ENCODE data around the gene CD99L2.

CD99L2 gene

DNA sequence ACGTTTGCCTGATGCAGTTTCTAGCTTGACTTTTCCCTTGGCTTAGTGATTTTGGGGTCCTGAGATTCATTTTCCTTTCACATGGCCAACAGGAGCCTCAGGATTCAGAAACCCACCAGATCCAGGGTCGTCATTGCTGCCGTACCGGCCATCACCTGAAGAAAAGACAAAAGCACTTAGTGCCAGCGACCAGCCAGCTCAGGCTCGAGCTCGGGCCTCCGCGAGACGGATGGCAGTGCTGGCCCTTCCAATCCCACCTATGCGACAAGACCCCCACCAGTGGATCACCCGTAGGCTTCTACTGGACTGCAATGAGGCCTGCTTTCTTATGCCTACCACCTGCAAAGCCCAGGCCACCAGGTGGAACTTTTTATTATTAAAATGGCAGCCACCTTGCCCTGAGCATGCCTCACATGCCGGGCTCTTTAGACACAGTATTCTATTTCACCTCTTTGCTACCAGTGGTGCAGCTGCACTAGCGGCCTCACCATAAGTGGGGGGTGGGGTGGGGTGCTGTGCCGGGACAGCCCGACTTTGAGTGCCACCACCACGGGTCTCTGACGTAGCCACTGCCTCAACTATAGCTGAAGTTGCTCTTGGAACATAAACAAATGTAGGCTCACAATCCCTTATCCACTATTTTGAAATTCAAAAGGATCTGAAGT, 121.0 kb downstream of the CD99L2 start:
- FAIRE-seq, result no peak

DNA sequence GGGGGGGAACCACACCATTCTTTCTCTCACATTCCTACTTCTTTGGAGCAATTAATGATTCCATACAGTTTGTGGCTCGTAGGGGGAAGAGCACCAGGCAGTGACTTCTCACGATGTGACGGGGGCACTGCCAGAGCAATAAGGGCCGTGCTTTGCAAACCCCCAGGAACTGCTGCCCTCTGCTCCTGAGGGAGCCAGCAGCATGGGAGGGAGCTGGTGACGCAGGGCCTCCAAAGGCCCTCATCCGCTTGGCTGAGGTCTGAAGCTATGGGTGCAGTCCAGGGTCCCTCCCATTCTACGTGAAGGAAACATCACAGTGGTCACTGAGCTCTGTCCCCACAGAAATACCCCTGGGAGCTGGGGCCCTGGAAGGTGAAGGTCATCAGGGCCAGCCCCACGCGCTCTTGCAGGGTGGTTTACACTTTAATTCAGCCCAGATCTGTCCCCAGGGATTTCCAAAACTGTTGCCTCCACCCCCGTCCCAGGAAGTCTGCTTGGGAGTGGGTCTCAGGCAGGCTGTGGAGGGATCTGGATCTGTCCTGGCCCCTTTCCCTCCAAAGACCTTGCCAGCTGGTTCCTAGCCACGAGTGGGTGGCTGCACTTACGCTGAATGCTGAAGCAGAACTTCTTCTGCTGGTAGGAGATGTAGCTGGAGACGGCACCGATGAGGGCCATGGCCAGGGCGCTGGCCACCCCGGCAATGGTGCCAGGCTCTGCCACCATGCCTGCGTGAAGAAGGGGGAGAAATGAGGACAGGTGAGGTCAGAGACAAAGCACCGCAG, 122.7 kb downstream of the CD99L2 start:
- no peak for FAIRE-seq

DNA sequence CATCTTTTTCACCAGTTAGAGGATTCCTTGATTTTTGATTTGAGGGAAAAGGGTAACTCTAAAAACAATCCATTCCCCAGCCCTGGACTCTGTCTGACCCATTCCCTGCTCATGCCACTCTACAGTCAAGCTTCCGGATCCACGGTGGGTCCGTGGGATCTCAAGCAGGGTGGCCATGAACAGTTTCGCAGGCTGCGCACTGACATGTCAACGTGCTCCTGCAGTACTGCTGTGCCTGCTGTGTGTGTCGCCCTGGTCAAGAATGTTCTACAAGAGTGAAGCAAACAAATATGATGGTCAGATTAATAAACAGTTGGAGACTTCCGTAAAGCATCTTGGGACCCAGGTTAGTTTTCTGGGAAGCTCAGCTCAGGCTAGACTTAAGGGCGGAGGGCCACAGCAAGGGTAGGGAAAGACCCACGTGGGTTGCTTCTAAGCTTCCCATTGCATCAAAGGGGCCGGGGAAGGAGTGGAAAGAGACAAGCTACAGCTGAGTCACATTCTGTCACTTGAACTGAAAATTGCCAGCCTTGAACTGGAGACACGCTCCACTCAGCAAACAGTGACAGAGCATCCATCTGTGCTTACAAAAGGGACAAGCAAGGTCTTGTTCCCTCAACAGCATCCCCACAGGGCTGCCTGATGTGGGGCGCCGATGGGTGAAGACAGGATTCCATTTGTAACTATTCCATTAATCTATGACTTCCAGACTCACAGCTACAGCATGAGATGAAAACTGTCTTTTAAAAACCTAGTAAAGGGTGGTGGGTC, 123.5 kb downstream of the CD99L2 start:
- no peak for FAIRE-seq

DNA sequence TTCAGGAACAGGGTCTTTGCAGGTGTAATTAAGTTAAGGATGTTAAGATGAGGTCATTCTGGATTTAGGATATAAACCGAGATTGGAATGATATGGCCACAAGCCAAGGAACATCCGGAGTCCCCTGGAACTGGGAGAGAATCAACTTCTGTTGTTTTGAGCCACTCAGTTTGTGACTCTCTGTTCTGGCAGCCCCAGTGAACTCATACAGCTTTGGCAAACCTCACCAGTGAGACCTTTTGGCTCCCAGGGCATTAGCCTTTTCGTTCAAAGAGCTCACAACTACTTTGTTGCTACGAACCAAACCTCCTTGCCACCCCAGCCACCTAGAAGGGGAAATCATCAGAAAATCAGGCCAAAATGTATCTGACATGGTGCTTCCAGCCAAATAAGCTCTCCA, 124.8 kb downstream of the CD99L2 start:
- no peak for FAIRE-seq

DNA sequence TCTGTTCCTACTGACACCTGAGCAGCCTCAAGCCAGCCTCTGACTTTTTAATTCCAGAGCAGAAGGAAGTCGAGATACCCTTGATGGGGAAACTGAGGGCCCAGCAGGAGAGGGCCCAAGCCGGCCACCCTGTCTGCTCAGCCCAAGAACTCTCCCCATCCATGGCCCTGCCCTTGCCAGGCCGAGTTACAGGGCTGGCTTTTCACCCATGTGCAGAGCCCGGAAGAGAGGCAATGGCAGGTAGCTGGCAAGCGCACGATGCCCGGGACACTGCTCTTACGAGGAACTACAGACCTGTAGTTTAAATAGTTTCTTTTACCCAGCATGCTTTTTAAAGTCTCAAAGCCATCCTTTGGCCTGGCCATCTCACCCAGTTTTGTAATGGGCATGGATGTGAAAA, 125.4 kb downstream of the CD99L2 start:
- no peak for FAIRE-seq

DNA sequence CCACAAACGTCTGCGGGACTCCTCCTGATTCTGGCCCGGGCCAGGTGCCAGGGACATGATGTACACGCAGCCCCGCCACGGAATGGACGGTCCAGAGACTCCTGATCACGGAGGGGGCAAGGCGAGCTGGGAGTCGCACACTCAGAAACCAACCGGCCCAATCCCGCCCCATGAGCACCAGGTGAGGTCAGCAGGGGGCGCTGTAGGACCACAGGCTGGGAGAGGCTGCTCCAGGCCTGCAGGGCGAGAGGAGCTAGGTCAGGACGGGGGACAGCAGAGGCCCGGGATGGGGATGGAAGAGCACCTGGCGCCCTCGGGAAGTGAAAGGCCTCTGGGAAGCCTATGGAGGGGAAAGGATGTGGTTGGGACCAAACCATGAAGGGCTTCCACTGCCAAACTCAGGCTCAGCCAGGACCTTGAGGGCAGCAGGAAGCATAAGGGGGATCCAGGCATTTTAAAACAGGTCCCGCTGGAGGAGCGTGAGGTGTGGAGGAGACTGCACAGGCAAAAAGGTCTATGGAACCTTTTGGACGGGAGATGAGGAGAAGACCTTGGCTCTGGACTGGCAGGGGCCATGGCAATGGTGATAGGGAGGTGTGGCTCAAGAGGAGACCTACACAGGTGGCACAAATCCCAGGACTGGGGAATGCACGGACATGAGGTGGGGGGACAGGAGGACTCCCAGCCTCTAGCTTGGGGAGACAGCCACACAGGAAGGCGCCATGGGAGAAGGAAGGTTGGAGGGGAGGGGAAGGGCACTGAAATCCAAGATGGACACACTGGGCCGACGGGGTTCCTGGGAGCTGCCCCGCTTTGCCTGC, 126.1 kb downstream of the CD99L2 start:
- no peak for FAIRE-seq

DNA sequence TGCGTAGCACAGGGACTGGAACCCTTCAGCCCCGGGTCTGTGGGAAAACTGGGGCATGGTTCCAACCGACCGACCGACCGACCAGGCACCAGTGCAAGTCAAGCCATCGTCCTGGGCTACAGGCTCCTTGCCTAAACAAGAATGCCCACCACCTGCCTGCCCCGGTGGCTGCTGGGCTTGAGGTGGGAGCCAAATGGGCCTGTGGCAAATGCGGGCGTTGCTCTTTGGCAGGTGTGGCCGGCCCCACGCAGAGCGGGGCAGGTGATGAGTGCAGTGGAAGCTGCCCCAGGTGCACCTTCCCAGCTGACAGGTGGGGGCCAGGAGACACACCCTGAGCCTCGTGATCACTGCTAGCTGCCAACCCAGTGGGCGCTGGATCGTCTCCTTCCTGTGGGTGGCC, 127.4 kb downstream of the CD99L2 start:
- FAIRE-seq, result no peak

DNA sequence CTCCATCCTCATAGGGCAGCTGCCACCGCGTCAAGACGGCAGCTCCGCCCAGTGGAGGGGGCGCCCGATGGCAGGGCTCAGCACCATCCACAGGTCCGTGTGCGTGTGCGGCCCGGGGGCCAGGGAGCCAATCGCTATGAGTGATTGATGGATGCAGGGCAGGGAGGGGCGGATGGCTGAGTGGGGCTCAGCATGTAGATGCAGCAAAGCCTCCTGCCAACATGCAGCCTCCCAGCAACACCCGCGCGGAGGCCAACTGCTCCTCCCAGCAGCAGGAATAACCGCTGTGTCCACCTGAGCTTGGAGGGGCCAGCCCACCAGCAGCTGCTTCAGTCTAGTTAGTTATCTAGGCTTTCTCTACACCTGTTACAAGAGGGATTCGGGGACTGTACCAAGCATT, 127.8 kb downstream of the CD99L2 start:
- no peak for FAIRE-seq

DNA sequence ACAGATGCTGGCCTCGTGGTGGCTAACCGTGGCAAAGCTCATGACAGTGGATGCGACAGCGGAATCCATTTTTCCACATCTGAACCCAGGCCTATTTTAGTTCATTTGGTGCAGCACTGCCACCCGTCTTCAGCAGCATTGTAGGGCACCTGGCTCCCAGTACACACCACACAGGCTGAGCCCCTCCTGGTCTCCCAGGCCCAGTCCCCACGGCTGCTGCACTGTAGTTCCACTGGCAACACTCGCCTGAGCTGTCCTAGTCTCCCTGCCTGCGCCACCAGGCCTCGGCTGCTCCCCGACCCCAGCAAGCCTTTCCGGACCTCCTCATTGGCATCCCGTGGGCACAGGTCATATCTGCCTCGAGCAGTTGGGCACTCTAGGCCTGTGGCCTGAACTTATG, 129.1 kb downstream of the CD99L2 start:
- FAIRE-seq, result no peak

DNA sequence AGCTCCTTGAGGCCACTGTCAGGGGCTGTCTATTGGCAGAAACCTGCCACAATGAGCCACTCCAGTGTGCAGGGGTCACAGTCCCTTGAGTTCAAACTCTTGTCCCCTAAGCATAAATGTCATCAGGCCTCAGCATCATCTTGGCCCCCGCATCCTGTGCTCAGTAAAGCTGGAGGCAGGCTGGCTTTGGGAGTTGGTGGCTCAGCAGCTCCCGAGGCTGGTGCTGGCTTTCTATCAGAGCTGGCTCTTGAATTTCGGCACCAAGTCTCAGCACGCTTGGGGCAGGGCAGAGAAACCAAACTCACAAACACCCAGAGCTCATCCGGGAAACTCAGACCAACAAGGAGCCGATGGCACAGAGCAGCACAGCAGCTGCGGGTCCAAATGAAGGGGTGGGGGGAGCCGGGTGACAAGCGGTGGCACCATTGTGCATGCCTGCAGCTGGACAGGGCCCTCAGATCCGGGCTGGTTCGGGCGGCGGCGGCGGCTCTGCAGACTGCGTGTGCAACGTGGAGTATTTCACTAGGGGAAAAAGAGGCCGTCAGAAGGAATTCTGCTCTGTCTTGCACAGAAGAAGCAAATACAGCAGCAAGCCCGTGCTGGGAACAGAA, 129.8 kb downstream of the CD99L2 start:
- FAIRE-seq, result no peak

DNA sequence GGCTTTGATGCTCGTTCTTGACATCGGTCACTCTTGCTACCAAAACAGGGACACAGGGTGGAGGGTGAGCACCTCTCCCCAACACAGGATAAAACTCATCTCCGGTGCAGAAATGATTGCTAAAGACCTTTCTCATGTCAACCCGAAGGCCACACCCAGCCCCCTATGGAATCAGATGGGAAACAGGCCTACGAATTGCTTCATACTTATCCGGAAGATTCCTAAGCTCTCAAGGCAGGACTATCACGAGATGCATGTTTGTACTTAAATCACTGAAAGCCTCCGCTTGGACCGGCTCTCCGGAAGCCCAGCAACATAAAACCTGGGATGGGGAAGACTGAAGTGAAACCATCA, 130.4 kb downstream of the CD99L2 start:
- no peak for FAIRE-seq

DNA sequence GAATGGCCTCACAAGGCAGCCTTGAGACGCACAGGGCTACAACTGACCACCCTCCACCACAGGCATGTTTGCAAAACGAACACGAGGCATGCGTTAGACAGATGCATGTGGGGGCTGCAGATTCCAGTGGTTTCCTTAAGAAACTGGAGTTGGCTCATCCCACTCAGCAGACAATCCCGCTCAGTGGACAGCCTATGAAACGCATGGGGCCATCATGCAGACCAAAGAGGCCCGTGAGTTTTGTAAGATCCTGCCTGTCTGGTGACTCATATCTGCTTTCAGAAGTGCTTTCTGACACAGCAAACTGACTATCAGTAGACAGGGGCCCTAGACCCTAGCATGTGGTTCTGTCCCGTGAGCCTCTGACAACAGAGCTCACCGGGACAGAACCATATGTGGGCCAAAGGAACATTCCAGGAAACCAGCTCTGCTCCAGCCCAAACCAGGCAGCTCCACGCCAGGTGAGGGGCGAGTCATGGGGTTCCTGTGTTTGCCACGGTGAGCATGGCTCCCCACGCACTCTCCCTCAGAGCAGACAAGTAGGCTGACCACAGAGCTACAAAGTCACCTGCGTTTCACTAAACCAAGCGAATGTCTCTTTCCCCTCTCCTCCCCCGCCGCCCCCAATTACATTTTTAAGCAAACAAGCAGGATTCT, 130.9 kb downstream of the CD99L2 start:
- no peak for FAIRE-seq

DNA sequence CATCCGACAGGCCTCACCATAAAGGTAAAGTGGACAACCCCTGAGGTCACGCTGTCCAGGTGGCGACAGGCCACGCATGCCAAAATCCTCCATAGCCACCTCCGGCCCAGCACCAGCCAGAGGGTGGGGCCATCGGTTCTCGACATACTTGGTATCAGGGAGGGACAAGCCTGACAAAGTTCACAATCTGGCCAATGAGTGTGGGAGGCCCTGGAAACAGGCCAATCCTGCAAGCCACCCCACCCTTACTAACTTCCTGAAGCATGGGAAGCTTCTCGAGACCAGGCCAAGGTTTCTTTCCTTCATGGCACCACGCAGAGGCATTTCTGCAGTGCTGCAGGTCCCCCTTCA, 131.4 kb downstream of the CD99L2 start:
- FAIRE-seq, result no peak

DNA sequence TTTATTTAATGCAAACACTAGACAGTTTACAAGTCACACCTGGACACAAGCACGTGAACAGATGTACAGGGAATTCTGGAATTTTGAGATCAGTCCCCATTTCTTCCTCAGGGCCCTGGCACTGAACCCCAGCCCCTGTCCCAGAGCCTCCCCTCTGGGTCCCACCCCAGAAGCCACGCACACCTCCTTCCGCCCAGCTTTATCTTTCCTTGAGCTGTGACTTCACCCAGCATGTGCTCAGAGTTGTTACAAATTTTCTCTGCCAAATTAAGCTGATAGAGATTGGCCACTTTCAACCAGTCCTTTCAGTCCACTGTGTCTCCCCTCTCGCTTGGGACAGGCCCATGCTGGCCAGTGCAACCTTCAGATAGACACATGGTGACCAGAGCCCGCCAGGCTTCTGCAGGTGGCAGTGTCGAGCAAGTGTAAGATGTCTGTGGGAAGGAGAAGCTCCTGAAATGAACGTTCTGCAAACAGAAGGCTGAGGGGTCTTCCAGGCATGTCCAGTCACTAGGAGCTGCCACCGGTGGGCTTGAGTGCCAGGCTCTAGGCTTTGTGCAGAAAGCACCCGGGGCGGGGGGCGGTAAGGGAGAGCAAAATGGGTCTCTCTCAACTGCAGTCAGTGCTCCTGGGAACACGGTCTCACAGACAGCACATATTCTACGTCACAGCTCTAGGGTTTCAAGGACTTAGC, 132.0 kb downstream of the CD99L2 start:
- FAIRE-seq, result no peak

DNA sequence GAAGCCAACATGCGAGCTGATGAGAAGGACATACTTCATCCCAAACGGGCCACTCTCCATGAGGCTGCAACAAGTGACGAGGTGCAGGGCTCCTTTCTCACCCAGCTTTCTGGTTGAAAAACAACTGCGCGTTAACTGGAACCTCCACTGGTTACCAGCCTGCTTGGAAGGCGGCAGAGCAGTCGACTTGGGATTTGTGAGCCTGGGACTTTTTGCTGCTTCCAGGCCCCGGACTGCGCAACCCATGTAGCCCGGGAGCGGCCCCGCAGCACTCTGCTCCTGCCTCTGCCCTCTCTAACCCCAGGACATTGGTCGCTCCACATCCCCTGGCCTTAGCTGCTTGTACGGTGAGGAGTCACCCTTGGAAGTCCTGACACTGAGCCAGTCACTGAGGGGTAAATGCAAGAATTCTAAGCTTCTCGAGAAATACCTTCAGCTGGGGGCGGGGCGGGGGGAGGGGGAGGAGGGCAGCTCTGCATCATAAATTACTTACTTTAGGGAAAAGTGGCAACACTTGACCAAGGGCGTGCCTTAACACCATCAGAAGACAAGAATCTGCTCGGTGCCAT, 132.6 kb downstream of the CD99L2 start:
- no peak for FAIRE-seq

DNA sequence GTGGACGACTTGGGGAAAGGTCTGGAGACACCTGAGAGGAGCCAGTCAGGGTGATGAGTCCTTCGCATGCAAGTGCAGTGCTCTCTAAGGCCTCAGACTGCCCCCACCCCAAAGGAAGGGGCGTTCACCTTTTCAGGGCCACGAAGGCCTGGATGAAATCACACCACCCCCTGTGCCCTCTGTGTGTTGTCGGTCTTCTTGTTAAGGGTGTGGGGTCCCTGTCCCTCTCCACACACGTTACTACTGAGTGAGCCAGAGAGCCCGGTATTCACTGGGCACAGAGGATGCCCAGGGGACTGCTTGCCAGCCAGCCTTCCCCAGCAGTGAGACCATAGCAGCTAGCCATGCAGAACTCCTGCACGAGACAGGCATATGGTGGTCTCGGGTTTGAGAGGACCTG, 133.2 kb downstream of the CD99L2 start:
- no peak for FAIRE-seq

DNA sequence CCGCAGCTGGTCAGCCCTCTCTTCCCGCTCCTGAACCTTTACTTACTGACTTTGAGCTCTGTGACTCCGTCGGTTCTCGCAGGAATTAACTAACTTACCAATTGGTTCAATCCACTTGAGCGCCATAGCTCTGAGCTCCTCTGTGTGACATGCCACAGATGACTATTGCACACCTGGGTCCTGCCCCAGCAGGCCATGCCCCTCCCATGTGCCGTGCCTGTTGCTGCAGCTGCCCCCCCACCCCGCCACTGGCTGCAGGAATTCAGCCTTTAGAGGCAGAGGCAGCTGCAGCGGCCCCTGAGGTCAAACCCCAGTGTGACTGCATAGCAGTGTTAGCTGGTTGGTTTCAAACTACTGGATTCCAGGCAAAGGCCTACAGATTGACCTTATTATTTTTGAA, 134.7 kb downstream of the CD99L2 start:
- no peak for FAIRE-seq

DNA sequence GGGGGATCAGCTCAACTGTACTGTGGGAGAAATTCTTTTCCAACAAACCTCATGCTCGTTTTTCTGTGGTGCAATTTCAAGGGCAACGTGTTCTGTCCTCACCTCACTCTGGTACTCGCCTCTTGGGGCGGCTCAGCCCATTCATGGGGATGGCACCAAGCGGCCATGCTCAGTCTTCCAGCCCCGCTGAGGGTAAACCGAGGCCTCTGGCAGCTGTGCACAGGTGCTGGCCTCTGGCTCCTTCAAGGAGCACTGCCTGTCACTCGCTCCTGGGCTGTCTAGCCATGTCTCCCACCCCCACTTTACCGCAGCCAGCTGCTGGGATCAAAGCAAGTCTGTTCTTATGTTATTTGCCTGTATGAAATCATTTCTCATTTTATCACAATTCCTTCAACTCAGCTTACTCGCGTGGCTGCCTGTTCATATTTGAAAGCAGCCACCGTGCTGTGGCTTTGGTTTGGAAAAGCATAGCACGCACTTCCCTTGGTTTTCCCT, 135.1 kb downstream of the CD99L2 start:
- FAIRE-seq, result no peak

DNA sequence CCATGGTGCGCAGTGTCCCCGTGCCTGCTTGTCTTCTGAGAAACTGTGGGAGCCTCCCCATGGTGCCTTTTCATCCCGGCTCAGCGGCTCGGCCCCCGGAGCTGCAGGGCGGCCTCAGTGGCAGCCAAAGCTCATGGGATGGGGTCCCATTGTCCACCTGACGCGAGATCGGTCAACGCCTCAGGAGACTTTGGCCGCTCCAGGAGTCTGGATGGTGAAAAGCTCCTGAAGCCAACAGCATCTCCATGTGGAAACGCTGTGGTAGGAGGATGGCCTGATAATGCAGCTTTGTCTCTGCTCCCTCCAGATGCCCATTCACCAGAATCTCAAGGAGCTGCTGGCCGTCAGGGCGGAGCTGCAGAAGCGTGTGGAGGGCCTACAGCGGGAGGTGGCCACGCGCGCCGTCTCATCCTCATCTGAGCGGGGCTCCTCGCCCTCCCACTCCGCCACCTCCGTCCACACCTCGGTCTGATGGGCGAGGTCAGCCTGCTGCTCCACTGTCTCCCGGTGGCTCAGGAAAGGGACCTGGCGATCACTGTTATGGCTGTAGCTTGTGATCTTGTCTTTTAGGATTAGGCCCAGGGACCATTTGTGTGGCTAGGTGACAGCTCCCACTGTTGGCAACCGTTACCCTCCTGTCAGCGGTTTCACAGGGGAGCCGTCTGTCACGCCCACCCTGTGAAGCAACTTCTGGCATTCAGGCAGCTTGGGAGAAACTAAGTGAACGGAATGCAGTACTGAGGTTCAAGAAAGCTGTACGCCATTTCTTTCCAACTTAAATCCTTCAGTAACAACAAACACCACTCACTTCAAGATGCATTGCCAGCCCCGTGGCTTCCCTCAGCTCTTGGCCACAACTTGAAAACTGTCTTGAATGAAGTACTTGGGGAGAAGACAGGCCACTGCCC, 136.0 kb downstream of the CD99L2 start:
- no peak for FAIRE-seq

DNA sequence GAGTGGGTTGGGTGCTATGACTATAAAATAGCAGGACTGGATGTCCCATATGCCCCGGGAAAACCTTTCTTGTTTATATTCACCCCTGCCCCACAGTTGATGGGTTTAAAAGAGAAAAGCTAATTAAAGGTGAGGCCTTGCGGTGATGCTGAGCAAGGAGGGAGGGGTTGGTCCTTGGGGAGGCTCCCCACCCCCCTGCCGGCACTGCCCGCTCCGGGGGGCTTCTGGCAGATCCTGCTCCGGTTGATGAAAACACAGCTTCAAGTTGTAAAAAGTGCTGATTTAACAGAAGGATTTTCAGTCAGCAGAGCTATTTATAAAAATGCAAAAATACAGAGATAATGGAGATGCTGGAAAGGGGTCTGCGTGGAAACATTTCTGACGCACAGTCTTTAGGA, 136.7 kb downstream of the CD99L2 start:
- no peak for FAIRE-seq

Data from islet of Langerhans (tissue), 1 donor.